Vagina (tissue), 2 donors: ENCODE data around the gene CRISP3.

Experiments
- CTCF ChIP-seq, 3 experiments: fragments of 450-650 bp in 2 of 3; fragments of 200-600 bp in 1 of 3; sonication (generic) in 1 of 3; IDR thresholded peaks; one replicate each; pipeline ENCODE4 v1.5.1; 2017 to 2019; ENCODE audit warnings: antibody characterized with exemption in 3 of 3, mild to moderate bottlenecking in 2 of 3, moderate library complexity in 2 of 3
- POLR2AphosphoS5 ChIP-seq, 2 donors: sonication (generic); formaldehyde crosslinking; IDR thresholded peaks; one replicate each; pipeline ENCODE4 v1.9.0; 2017; ENCODE audit warnings: antibody characterized with exemption in 2 of 2, mild to moderate bottlenecking in 2 of 2, low read depth in 1 of 2; ENCODE audit not compliant: insufficient read depth in 1 of 2

GRCh38 chr6:49736017-49736508 lies 8.1 kb downstream of the CRISP3 start:
- TF ChIP-seq CTCF (IDR thresholded peaks at IDR 0.05) = no peak
- no peak for TF ChIP-seq POLR2AphosphoS5 (IDR thresholded peaks at IDR 0.05; ENCODE audit: insufficient read depth in 1 of 2, low read depth in 1 of 2)
